ENCODE measurements around the gene BICC1.

Gene BICC1

GRCh38 chr10:58644311-58644710 lies 131.6 kb downstream of the BICC1 start:
- DNase-seq (ENCODE audit: extremely low read depth in 1 of 2, low read depth in 1 of 2): no peak

- DNase-seq (ENCODE audit: extremely low read depth in 1 of 2, low read depth in 1 of 2): no peak
Observed at GRCh38 chr10:58645416-58646146, 132.9 kb downstream of the BICC1 start.

GRCh38 chr10:58647376-58648112 lies 134.9 kb downstream of the BICC1 start:
- DNase-seq (ENCODE audit: extremely low read depth in 1 of 2, low read depth in 1 of 2): no peak

- DNase-seq (ENCODE audit: extremely low read depth in 1 of 2, low read depth in 1 of 2): no peak
Observed at GRCh38 chr10:58648131-58648530, 135.5 kb downstream of the BICC1 start.

DNA sequence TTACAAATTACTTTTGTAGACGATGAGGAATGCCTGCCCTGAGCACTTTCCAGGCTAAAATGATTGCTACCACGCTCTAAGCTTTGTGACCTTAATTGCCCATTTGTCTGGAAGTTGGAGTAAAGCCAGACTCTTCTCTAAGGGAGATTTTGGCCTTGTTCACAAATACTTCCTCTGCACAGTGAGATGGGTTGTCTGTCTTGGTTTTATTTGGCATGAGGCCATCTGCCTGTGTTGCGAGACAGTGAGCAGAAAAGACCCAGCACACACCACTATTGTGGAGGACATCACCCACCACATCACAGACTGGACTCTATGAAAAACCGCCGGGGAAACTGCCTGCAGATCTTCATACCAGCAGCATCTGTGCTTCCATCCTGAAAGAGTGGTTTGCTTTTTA lies 138.4 kb downstream of the BICC1 start:
- no peak for DNase-seq (ENCODE audit: extremely low read depth in 1 of 2, low read depth in 1 of 2)

- no peak for DNase-seq (ENCODE audit: extremely low read depth in 1 of 2, low read depth in 1 of 2)
Observed at GRCh38 chr10:58651742-58652141, 139.1 kb downstream of the BICC1 start.

GRCh38 chr10:58653139-58653538 lies 140.5 kb downstream of the BICC1 start:
- DNase-seq (ENCODE audit: extremely low read depth in 1 of 2, low read depth in 1 of 2): no peak

DNA sequence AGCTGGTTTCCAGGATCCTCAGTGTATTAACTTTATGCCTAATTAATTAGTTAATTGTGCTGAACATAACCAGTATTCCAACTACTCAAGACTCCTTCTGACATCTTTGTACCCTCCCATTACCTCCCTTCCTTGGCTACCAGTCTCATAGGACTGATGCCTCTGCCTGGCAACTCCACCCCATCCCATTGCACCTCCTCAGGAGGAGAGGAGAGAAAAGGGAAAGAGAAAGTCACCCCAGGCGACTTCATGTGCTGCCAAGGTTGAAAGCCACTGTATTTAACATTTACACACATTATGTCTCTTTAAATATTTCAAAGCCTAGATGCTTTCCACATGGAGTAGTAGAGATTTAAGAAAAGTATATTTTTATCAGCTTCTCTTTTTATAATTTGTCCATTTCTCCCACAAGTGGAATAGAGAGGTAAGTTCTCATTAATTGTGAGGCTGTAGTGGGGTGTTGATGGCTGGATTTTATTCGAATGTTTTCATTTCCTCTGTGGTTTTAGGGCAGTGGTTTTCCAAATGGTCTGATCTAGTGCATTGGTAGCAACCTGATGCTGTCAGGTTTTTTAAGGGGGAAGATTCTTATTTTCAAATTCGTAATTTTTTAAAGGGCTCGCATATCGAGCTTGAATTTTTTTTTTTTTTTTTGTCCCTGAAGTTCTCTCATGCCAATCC lies 148.0 kb downstream of the BICC1 start:
- DNase-seq (ENCODE audit: extremely low read depth in 1 of 2, low read depth in 1 of 2): no peak

DNA sequence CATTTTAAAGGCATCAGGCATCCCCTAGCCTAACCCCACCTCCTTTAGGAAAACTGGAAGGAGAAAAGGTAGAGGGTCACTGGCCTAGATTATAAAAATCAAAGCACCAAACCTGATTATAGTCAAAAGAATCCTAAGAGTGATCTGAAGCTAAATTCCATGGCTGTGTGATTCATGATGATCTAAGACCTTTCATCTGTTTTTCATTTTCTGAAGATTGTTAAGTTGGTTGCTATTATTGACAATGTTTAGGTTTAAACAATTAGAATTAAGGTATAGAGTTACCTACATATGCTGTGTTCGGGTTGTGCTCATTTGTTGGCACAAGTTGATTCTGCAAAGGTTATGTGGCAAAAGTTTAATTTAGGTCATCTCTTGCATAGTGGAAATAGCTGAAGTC lies 148.7 kb downstream of the BICC1 start:
- no peak for DNase-seq (ENCODE audit: extremely low read depth in 1 of 2, low read depth in 1 of 2)

DNA sequence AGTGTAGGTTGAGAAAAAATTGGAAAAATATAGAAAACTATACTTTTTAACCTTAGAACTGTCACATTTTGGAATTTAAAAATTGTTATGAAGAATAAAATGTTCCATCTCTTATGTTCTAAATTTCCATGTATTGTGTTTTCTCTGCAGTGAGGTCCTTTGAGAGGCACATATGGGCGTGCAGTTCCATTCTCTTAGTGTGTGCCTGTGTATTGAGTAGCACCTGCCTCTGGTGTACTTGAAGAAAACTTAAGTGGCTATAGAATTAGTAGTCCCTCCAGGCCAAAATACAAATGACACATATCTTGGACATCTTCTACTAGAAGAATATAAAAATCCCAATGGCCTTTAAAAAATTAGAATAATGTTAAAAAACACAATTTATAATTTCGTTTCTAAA lies 149.2 kb downstream of the BICC1 start:
- DNase-seq (ENCODE audit: extremely low read depth in 1 of 2, low read depth in 1 of 2): no peak

DNA sequence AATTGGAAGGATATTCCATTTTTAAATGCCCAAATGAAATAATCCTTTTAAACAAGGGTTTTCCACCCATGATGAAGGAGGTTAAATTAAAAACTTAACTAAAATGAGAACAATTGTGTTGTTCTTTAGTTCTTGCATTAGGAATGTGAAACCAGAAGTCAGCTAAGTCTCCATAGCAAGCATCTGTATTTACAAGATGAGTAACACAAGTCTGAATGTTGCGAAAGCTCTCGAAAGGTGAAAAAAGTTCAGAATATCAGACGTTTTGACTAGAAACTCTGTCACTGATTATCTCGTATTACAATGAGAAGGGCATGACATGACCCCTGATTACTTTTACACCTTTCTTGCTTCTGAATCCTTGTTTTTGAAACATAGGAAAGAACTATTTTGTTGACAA lies 149.6 kb downstream of the BICC1 start:
- no peak for DNase-seq (ENCODE audit: extremely low read depth in 1 of 2, low read depth in 1 of 2)

- DNase-seq (ENCODE audit: extremely low read depth in 1 of 2, low read depth in 1 of 2): no peak
Observed at GRCh38 chr10:58665361-58665760, 152.7 kb downstream of the BICC1 start.

- no peak for DNase-seq (ENCODE audit: extremely low read depth in 1 of 2, low read depth in 1 of 2)
Observed at GRCh38 chr10:58666024-58666423, 153.4 kb downstream of the BICC1 start.

GRCh38 chr10:58667658-58668310 lies 155.1 kb downstream of the BICC1 start:
- DNase-seq (ENCODE audit: extremely low read depth in 1 of 2, low read depth in 1 of 2): no peak

DNA sequence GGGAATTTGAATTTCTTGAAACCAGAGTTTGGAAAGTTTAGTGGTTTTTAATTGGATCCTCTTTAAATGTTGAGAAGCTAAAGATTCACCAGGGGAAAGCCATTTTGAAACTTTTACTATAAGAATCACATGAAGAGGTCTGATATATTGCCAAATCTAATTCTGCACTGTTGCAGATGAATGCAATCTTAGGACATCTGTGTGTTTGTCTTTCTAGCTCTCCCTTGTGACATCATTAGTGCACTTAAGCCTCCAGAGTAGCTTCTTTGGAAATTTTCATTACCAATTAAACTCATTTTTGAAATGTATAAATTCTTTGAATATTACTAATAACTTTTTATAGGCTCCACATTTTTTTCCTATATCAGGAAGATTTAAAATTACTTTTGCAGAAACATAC lies 160.2 kb downstream of the BICC1 start:
- no peak for DNase-seq (ENCODE audit: extremely low read depth in 1 of 2, low read depth in 1 of 2)

DNA sequence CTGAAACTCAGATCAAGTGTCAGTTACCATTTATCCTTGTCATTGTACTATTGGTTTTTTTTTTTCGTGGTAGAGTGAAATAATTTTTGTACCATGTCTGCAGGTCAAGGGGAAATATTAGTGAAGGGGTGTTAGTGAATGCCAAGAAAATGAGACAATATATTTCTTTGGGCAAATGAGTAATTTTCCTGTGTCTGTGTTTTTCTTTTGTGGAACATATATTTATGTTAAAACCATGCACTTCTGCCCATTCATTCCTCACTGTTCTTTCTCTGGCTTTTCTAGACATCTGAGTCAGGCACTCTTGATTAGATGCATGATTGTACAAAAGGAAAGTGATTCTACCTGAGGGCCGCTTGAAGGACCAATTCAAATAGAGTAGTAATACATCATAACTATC lies 161.6 kb downstream of the BICC1 start:
- no peak for DNase-seq (ENCODE audit: extremely low read depth in 1 of 2, low read depth in 1 of 2)

DNA sequence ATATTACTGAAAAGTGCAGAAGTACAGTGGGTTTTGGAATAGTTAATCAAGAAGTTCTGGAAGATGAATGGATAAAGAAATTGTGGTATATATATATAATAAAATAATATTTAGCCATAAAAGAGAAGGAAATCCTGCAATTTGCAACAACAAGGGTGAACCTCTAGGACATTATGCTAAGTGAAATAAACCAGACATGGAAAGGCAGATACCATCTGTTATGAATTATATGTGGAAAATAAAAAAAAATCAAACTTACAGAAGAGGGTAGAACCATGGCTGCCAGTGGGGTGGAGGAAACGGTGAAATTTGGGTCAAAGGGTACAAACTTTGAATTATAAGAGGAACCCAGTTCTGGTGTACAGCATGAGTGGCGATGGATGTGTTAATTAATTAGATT lies 162.6 kb downstream of the BICC1 start:
- no peak for DNase-seq (ENCODE audit: extremely low read depth in 1 of 2, low read depth in 1 of 2)

DNA sequence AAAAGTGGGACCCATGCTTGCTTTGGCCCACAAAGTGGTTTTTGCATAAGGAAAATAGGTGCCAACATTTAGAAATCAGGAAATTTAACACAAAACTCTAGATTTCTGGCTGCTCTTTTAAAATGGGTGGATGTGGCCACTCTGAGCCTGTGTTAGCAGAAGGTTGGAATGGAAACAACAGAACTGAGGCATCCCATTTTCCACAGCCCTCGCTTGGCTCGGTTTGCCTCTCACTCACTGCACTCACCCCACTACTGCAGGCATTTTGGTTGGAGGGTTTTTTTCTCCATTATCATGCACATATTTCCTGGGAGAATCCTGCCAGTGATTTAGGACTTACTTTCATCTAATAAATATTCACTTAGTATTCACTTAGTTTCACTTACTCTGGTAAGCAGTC lies 178.9 kb downstream of the BICC1 start:
- DNase-seq (ENCODE audit: extremely low read depth in 1 of 2, low read depth in 1 of 2): no peak

GRCh38 chr10:58693919-58694318 lies 181.2 kb downstream of the BICC1 start:
- DNase-seq (ENCODE audit: extremely low read depth in 1 of 2, low read depth in 1 of 2): no peak

DNA sequence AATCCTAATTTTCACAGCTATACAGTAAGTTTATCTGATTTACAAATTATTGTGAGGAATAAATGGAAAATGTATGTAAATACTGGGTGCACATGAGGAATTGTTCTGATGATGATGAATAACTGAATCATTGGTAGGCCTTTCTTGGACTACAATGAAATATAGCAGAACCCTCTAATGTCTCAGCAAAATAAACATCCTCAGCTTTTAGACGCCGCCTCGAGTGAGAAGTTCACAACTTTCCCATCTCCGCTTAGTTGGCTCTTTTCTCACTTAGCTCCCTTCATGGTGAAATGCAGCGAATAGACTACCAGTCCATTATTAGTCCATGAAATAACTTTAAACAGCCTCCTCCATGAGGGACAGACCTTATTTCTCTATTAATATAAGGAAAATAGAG lies 182.3 kb downstream of the BICC1 start:
- no peak for DNase-seq (ENCODE audit: extremely low read depth in 1 of 2, low read depth in 1 of 2)

- no peak for DNase-seq (ENCODE audit: extremely low read depth in 1 of 2, low read depth in 1 of 2)
Observed at GRCh38 chr10:58696736-58697135, 184.1 kb downstream of the BICC1 start.

Measured in activated CD8-positive, alpha-beta memory T cell treated with anti-CD3 and anti-CD28 coated beads for 1 hour (primary cell).